HG03520 (cell line): ENCODE results near the gene ZDHHC7.
"Not testable (repeated sequence)": the region's sequence is repeated elsewhere in the genome, so short reads cannot be mapped to it uniquely, and the experiment has no call there.

Source experiments
- ATAC-seq: cut with Tn5 transposase; IDR thresholded peaks from one replicate; pipeline ENCODE4 v1.9.1; 2021; ENCODE audit warnings: mild to moderate bottlenecking, moderate library complexity; ENCODE audit not compliant: unreplicated experiment

ZDHHC7 gene

DNA sequence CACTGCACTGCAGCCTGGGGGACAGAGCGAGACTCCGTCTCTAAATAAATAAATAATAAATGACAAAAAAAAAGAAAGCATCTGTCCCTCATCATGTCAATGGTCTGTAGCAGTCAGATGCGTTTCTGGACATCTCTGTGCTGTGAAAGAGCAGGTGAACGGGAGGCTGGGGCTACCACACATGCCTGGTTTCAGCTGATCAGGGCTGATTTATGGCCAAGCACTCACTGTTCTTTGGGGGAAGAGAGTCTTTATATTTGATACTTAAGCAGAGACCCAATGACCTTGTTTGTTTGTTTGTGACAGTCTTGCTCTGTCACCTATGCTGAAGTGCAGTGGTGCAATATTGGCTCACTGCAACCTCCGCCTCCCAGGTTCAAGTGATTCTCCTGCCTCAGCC is 33.7 kb upstream of the ZDHHC7 start:
- ATAC-seq: no peak

DNA sequence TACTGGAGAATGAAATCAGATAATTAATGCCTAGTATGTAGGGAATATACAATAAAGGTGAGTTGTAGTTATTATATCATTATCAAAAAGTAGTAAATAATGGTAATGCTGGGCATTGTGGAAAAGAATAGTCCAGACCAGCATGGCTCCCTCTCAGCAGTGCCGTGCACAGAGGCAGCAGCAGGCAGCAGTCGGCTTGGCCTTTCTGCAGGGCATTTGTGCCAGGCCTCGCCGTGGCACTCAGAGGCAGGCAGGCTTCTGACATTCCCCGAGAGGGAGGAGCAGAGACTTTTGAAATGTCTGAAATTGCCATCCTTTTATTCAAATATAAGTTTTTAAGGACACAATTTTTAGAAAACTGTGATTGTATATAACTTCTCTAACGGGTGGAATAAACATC is 31.3 kb upstream of the ZDHHC7 start:
- no peak for ATAC-seq

- no peak for ATAC-seq
These were observed 30.8 kb upstream of the ZDHHC7 start for GRCh38 chr16:85042167-85042526.

DNA sequence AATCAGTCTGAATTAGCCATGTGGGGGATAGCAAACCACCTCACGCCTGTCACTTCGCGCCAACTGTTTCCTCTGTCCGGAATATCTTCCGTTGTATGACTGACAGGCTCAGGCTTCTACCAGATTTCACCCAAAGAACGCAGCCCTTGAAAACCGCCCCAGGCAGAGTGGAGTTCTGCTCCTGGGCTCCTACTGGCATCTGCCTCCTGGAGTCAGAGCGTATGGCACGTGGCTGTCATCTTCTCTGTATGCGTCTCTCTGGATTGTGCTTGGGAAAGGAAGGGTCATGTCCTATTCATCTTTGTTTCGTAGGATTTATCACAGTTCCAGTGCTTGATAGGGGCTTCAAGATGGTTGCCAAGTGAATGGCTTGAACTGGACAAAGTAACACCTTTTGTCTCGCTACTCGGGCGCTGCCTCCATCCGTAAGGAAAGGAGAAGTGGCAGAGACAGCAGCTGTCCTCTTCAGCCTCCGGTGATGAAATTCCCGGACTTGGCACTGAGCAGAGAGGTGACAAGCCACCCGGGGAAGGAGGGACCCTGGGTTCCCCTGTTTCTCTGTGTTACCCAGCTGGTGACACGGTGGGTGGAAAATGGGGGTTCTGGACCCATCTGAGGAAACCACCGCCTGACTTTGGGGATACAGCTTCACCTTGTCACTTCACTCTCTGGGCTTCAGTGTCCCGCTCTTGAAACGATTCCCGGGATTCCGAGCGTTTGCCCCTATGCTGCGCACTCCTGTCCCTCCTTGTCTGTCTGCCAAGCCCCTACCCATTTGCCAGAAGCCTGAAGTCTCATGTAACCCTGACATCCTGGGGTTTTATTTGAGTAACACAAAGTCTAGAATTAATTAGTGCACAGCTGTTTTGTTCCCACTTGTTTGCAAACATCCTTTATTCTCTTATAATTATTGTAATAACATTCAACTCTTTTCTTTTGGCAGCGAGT is 30.2 kb upstream of the ZDHHC7 start:
- ATAC-seq: no peak

GRCh38 chr16:85040685-85041084 is 29.4 kb upstream of the ZDHHC7 start:
- ATAC-seq: no peak

- ATAC-seq: no peak
These were observed 26.4 kb upstream of the ZDHHC7 start for GRCh38 chr16:85037721-85038120.

- ATAC-seq: no peak
These were observed 25.7 kb upstream of the ZDHHC7 start for GRCh38 chr16:85037050-85037410.

GRCh38 chr16:85036236-85037049 is 25.1 kb upstream of the ZDHHC7 start:
- no peak for ATAC-seq

GRCh38 chr16:85034591-85035433 is 23.5 kb upstream of the ZDHHC7 start:
- ATAC-seq: no peak

DNA sequence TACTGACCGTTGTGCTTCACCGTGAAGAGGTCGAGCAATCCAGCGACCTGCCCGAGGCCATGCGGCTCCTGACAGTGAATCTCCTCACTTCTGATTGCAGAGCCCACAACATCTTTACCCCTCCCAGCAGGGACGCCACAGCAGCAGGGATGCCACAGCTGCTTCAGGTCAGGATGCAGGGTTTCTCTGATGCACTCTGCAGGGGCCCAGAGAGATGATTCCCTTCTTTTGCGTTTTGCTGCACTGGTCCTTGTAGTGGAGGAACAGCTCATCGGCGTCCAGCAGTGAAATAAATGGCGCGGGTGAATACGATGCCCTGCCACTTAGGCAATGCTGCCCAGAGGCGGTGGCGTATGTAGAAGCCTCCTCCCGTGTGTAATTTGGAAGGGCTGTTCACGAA is 21.8 kb upstream of the ZDHHC7 start:
- ATAC-seq: no peak

GRCh38 chr16:85032187-85032586 is 20.9 kb upstream of the ZDHHC7 start:
- not testable (repeated sequence) for ATAC-seq

DNA sequence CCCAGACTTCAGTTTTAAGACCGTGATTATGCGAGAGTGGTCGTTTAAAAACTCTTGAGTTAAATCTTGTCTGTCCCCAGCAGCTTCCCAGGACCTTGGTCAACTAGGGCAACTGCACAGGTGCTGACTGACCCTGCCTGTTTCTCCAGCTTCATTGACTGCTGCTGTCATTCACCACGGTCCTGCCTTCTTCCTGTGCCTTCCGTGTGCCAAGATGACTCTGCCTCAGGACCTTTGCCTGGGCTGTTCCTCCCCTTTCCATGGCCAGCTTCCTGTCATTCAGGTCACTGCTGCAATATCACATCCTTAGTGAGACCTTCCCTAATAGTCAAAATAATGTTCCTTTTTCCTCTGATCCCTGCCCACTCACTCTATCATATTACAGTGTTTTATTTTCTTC is 20.1 kb upstream of the ZDHHC7 start:
- no peak for ATAC-seq

DNA sequence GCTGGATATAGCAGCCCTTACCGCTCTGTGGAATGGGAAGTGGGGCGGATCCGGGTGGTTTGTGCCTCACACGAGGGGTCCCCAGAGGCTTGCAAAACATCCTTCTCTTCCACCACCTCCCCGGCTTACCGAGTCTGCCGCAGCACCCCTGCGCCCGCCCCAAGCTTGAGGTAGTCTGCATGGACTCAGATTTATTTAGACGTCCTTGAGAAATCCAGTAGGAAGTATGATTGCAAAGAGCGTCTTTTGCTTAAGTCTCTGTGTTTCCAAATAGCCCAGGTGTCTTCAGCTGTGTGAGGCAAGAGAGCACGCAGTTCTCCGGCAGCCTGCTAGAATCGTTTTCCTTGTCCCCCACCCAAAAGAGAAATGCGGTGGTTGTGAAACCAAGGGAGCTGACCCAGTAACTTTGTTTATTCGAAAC is 18.7 kb upstream of the ZDHHC7 start:
- ATAC-seq: no peak

DNA sequence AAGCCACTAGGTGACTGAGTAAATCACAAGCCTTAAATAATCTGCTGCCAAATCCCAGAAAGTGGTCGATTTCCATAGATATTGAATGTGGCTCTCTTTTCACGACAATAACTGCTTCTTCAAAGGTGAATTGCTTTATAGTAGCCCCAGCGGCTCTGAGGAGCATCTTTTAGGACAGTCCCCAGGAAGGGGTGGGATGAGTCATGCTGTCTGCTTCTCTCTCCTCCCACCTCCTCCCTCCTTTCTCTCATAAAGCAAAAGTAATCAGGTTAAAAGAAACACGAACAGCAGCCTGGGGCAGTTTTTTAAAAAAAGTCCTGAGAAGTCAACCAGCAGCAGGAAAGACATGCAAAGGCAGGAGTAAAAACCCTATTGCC is 18.1 kb upstream of the ZDHHC7 start:
- no peak for ATAC-seq

DNA sequence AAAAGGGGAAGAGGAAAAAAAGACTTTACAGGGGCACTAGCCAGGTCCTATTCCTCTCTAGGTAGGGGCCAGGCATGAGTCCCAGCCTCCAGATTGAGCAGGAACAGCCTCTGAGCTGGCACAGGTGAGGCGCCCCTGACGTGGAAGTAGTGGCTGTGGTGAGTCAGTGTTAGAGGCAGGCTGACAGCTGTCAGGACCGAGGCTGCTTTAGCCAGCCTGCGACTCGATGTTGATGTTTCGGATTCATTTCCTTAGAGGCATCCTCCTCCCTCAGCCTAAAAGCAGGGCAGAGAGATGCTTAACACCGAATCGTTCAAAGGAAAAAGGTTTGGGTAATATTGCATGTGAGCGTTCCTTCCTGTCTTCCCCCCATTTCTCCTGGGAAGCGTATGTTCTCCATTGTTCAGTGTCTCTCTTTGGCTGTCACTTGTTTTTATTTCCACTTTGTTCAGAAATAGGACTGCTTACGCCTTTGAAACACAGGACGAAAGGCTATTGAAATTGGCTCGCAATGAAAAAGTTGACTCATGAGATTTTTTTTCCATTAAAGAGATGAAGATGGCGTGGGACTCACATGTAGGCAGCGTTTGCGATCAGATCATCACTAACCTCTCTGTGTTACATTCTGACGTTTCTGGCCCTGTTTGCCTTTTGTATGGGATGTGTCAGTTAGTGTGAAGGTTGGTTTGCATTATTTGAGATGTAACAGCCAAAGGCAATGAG is 17.5 kb upstream of the ZDHHC7 start:
- ATAC-seq: no peak

GRCh38 chr16:85027958-85028684 is 16.8 kb upstream of the ZDHHC7 start:
- ATAC-seq: peak; percentile 18

DNA sequence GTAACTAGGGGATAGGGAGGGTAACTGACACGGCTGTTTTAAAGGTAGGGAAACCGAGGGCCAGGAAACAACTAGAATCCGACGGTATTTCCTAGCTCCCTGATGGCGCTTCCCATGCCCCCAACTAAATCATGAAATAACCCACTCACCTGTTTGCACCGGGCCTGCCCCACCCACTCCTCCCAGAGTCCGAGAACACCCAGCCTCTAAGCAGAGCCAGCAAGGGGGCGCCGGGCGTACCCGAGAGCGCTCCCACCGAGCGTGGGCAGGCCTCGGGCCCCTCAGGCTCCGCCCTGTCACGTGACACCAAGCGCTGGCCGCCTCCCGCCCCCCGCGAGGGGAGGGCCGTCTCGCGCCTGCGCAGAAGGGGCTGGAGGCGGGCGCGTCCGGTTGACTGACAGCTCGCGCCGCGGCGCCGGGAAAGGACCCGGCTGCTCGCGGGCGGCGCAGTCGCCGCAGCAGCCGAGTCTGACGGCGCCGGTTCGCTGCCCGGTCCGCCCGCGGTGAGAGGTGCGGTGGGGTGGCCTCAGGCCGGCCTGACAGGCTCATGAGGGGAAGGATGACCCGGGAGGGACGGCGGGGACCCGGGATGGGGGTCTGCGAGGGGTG is 16.1 kb upstream of the ZDHHC7 start, which contains the start of gene KIAA0513:
KIAA0513 (plus strand) TSS at position 447 of the 609 bp plus-strand sequence. CDS start 39,277 bp downstream, outside the sequence.
- peak; percentile 74 for ATAC-seq

DNA sequence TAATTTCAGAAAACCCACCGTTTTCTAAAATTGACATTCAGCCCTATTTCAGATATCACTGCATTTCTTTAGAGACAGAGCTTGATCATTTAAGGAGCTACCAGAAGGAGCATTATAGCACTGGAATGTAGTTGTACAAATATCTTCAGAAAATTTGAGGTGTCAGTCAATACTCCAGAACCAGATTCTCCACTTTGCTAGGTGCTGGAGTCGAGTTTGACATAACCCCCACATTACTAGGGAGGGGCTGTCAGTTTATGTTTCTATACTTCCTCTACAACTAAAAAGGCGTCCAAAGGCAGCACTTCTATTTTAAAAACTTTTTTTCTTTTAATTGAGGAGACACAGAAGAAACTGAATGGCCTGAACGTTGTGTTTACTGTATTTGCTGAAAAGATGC is 15.4 kb upstream of the ZDHHC7 start:
- ATAC-seq: no peak
